Activated CD4-positive, CD25-positive, alpha-beta regulatory T cell treated with anti-CD3 and anti-CD28 coated beads, Interleukin-2, amount 50 U/mL, for 24 hours (primary cell): ENCODE data around the gene TWF1.
"Not testable (repeated sequence)": the region's sequence is repeated elsewhere in the genome, so short reads cannot be mapped to it uniquely, and the experiment has no call there.

Experiments used
- ATAC-seq, 2 donors: fragments of 150-1000 bp; cut with Tn5 transposase; one replicate each; pipeline ENCODE4 v1.10.0; 2021; ENCODE audit warnings: mild to moderate bottlenecking in 1 of 2, moderate library complexity in 1 of 2

The TWF1 gene

DNA sequence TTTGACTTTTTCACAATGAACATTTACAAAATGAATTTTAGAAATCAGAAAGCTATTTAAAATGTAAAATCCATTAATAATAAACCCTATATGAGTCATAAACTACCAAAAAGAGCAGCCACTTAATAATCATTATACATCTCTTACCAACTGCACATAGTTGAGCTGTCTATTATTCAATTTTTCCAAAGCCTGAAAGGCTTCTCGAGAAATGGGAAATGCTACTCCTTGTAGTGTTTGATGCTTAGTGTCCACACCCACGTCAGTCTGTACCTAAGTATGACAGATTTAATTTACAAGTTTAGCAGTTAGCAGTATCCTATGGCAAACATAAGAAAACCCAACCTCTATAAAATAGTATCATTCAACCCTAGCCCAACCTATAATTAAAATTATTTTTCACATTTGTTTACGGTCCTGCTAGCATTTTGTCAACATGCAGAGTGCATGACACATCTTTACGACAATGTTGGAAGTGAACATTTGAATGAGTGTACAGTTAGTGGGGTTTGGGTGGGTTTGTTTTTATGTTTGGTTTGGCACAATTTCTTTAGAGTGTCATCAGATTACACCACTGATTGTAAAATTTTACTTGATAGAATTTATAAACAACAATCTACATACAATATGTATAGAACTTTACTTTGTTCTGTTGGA is 8.4 kb downstream of the TWF1 start:
- ATAC-seq = peak in 1 of 2 donors; percentile 38

DNA sequence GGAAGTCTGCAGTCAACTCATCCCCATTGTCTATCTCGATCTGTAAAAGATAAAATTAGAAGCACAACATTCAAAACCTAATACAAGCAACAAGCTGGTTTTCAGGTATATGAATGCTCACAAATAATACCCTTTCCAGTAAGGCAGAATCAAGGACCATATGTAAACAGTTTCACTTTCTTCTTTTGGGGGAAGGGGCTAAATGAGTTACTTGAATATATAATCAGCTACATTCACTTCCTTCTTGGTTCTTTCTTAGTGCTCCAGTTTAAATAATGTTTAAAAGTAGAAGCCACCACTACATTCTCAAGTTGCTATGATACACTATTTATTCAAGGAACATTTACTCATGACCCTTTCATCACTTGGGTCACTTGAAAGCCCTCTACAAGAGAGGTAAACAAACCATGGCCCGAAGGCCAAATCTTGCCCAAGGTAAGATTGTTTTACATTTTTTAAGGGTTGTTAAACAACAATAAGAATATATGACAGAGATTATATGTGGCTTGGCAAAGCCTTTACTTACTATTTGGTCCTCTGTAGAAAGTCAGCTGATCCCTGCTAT is 10.3 kb downstream of the TWF1 start:
- ATAC-seq = no peak

DNA sequence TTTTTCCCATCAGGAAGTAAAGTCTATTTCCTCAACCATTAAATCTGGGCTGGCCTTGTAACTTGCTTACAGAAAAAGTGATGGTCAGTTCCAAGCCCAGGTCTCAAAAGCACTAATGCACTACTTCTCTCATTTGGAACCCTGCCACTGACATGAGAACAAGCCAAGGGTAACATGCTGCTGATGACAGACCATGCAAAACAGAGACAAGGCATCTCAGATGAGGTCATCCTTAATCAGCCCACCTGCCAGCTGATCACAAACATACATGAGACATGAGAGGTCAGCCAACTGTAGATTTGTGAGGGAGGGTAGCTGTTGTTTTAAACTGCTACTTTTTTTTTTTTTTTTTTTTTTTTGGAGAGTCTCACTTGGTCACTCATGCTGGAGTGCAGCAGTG is 16.2 kb downstream of the TWF1 start:
- ATAC-seq = no peak

- ATAC-seq = no peak
Observed at GRCh38 chr12:43786899-43787693, 19.0 kb downstream of the TWF1 start.

- peak; percentile 27 to 46 for ATAC-seq
Observed at GRCh38 chr12:43776498-43776897, 29.6 kb downstream of the TWF1 start.

DNA sequence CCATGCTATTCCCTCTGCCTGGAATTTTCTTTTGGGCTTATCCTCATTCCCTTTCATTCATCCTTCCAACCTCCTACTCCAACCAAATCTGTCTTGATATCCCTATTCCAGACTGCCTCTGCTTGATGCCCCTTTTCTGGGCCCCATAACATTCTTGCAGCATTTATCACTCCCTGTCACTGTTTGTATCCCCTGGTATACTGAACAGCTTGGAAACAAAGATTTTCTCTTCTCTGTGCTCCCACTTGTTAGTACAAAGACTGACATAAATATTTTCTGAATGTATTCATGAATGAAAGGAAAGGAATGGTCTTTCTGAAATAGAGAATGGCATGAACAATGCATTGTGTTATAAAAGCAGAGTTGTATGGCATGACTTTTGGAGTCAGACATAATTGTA is 39.8 kb downstream of the TWF1 start:
- ATAC-seq = no peak

DNA sequence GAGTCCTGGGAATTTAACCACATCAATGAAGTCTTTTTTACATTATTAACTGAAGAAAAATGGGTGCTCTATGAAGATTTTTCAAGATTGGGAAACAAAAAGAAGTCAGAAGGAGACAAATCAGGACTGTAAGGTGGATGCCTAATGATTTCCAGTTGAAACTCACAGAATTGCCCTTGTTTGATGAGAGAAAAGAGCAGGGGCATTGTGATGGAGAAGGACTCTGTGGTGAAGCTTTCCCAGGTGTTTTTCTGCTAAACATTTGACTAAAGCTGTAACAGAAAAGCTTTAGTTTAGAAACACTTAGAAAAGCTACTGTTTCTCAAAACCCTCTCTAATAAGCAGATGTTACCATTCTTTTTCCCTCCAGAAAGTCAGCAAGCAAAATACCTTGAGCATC is 41.6 kb downstream of the TWF1 start:
- no peak for ATAC-seq

DNA sequence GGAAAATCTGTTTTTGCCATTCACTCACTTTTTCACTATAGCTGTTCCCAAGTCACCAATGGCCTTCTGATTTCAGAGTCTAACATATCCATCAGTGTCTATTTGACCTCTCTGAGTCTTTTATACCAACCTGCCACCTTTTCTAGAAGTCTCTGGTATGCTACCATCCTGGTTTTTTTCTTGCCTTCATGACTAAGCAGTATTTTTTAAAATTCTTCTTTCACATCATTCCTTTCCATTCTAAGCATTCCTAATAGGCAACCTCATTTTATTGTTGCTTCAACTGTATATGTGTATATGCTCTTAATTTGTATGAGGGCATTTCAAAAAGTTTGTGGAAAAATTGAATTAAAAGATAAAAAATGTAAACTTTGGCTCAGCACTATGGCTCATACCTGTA is 42.3 kb downstream of the TWF1 start:
- ATAC-seq = no peak

DNA sequence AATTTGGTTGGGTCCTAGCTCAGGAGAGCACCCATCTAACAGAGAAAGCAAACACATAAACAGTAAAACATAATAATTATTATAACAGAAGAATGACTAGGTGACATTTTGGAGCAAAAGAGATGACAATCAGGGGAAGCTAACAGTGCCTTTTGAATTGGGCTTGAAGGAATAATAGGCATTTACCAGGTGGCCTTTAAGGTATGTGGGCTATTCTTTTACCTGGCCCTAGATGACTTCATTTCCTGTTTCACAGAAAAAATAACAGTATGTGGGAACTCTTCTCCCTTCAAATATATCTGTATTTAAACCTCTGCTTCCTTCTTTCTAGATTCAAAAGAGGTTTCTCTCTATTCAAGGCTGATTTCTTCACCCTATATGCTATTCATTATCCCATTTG is 43.5 kb downstream of the TWF1 start:
- ATAC-seq = no peak

GRCh38 chr12:43761500-43761899 is 44.6 kb downstream of the TWF1 start:
- ATAC-seq = no peak

DNA sequence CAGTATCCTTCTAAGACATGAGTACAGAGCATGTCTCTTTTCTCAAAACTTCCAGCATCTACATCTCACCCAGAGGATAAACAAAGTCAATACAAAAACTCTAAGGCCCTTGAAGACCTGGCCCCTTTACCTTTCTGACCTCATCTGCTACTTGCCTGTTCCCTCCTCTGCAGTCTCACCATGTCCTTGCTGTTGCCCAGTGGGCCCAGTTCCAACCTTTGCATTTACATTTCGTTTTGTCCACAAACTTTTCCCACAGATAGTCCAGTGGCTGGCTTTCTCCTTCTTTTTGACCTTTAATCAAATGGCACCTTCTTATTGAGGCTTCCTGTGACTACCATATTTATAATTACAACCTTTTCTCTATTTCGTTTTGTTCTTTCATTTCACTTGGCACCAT is 45.7 kb downstream of the TWF1 start:
- ATAC-seq = no peak

GRCh38 chr12:43758728-43759563 is 47.2 kb downstream of the TWF1 start, which contains the start of the genes IRAK4 and PUS7L:
TSS of gene IRAK4 (plus strand) at chr12:43758951. CDS start at chr12:43768112, 9,161 bp downstream.
TSS of gene PUS7L (minus strand) at chr12:43758790. CDS start at chr12:43755245, 3,545 bp downstream.
- ATAC-seq = peak; percentile 96

DNA sequence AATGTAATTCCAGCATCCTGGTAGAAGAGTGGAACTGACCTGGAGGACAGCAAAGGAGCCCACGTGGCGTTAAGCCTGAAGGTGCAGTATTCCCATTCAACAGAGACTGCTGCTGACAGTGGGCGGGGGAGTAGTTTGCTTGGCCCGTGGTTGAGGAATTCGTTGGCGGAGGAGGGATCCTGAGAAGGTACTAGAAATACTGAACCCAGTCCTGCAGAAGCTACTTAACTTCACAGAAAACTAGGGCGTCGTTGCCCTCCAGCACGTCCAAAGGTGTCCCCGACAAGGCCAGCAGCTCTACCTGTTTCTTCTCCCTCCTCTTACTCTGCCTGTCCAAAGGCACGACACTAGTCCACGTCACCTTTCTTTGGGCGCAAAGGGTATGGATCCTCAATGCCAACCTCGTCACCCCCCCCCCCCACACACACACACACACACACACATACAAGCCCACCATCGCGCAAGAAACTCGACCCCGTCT is 47.8 kb downstream of the TWF1 start:
- ATAC-seq = peak; percentile 11 to 24

- no peak for ATAC-seq
Observed at GRCh38 chr12:43754015-43754414, 52.1 kb downstream of the TWF1 start.

GRCh38 chr12:43751360-43751759 is 54.8 kb downstream of the TWF1 start:
- not testable (repeated sequence) for ATAC-seq

DNA sequence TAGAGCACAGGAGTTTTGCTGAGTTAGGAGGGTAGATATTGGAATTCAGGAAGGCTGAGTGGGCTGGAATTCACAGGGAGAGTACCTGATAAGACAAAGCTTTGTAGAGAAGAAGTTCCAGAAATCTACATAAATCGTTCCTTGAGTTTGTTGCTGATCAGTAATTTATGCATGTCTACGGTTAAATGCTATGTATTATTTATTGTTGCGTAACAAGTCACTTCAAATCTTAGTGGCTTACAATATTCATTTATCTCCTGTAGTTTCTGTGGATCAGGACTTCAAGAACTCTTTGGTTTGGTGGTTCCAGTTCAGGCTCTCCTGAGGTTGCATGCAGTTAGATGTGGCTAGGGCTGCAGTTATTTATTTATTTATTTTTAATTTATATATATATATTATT is 55.3 kb downstream of the TWF1 start:
- ATAC-seq = no peak

- no peak for ATAC-seq
Observed at GRCh38 chr12:43749016-43749415, 57.1 kb downstream of the TWF1 start.

DNA sequence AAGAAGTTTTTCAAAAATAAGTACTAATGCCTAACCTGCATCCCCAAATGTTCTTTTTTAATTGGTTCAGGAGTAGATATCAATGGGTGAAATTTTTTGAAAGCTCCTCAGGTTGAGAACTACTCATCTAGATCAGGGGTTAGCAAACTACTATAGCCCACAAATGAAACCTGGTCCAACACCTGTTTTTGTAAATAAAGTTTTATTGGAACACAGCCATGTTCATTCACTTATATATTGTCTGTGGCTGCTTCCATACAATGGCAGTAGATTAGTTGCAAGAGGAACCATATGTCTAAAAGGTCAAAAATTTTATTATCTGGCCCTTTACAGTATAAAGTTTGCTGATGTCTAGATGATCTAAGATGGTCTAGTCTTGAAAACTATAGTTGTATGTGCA is 61.3 kb downstream of the TWF1 start:
- no peak for ATAC-seq
